ENCODE results near the gene HS3ST4.

DNA sequence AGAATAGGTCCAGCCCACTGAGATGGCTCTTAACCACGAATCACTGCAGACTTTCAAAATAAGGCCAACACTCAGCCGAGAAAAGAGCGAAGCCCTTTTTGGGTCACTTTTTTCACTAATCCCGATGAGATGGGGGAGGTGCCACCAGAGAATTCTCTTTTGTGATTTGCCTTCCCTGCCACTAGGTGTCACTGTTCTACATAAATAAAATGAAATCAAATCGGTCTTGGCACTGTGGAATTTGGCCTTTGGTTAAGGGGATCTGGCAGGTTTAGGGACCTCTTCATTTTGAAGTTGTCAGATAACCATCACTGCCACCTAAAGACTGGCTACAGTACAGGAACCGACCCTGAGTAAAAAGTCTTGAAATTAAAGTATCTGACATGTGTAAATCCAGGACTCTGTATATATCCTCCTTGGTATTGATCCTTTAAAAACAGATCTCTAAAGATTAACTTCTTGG, 147.0 kb downstream of the HS3ST4 start:
- TF ChIP-seq EZH2 (IDR thresholded peaks at IDR 0.05; ENCODE audit: insufficient read depth, poor library complexity, severe bottlenecking) (no peak), EZH2phosphoT487 (IDR thresholded peaks at IDR 0.05; ENCODE audit: insufficient read depth, low read depth) (no peak)
